GM10266 (cell line): ENCODE data around the gene TNFRSF8.
"Not testable (repeated sequence)": the region's sequence is repeated elsewhere in the genome, so short reads cannot be mapped to it uniquely, and the experiment has no call there.

Source experiments
- DNase-seq: peaks from one replicate; pipeline ENCODE4 v3.0.0; 2012; ENCODE audit errors: extremely low spot score
- CTCF ChIP-seq: IDR thresholded peaks from 2 replicates; pipeline ENCODE4 v1.5.1; 2012; ENCODE audit warnings: mild to moderate bottlenecking, low read depth; ENCODE audit not compliant: control insufficient read depth, insufficient read depth; ENCODE audit errors: missing control alignments

The TNFRSF8 gene

GRCh38 chr1:12094180-12094579, 31.1 kb downstream of the TNFRSF8 start:
- no peak for DNase-seq
- TF ChIP-seq CTCF: no peak

GRCh38 chr1:12095452-12096263, 32.6 kb downstream of the TNFRSF8 start:
- no peak for DNase-seq
- no peak for TF ChIP-seq CTCF

- no peak for DNase-seq
- TF ChIP-seq CTCF: no peak
These were observed 33.5 kb downstream of the TNFRSF8 start for GRCh38 chr1:12096615-12097014.

- no peak for DNase-seq
- TF ChIP-seq CTCF: no peak
These were observed 34.2 kb downstream of the TNFRSF8 start for GRCh38 chr1:12097321-12097720.

- DNase-seq: no peak
- no peak for TF ChIP-seq CTCF
These were observed 35.7 kb downstream of the TNFRSF8 start for GRCh38 chr1:12098786-12099185.

- DNase-seq: no peak
- no peak for TF ChIP-seq CTCF
These were observed 36.5 kb downstream of the TNFRSF8 start for GRCh38 chr1:12099610-12100009.

GRCh38 chr1:12100071-12100470, 37.0 kb downstream of the TNFRSF8 start:
- no peak for TF ChIP-seq CTCF
- DNase-seq: no peak

GRCh38 chr1:12101120-12101519, 38.0 kb downstream of the TNFRSF8 start:
- DNase-seq: not testable (repeated sequence)
